GF-D8 (cell line): ENCODE data around the gene IGIP.
"Not testable (repeated sequence)": the region's sequence is repeated elsewhere in the genome, so short reads cannot be mapped to it uniquely, and the experiment has no call there.

Experiments
- DNase-seq: peaks from one replicate; lab custom pipeline; 2025; lab: John Stamatoyannopoulos, UW

IGIP gene

DNA sequence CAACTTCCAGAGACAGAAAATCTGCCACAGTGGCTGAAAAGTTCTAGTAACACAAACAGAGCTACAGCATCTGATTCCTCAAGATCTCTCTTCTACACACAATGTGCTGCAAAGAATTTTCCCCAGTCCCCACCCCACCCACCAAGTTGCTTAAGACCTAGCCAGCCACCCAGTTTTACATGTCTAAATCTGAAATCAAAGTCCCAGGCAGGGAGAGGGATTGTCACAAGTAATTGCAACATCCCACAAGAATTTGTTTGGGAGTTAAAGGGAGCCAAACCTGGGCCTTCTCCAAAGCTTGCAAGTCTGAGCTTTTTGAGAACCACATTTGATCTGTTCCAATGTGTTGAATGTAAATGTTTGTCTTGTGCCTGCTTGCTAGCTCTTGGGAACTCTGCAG is 15.5 kb downstream of the IGIP start:
- DNase-seq, result no peak

DNA sequence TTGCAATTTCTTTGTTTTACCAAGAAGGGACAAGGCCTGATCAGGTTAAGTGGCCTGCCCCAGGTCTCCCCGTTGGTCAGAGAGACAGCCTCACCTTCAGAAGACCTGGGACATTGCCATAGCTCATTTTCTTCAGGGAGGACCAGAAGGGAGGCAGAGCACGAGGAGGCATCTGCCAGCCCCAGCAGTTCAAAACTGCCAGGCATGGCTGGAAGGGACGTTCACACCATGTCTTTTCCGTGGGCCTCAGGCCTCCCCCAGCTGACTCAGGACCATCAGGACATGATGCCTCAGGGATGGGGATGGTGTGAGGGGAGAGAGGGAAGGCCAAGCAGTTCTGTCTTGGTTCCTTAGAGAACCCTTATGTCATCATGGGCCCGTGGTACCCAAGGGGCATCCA is 16.5 kb downstream of the IGIP start:
- DNase-seq, result no peak

DNA sequence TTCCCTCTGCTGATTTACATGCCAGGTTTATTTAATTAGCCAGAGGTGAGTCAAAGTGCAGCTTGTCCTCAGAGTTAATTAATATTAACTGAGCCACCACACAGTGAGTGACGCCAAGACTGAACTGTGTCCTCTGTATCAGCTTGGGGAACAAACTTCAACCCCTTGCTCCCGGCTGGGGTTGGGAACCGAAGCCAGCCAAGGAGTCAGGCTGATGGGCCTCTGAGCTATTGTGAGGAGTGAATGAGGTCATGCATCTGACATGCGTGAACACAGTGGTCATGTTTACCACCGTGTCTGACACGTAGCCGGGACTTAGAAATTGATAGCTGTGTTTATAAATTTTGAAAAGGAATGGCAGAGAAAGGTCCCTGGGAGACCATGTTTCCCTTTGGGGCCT is 17.1 kb downstream of the IGIP start:
- no peak for DNase-seq

DNA sequence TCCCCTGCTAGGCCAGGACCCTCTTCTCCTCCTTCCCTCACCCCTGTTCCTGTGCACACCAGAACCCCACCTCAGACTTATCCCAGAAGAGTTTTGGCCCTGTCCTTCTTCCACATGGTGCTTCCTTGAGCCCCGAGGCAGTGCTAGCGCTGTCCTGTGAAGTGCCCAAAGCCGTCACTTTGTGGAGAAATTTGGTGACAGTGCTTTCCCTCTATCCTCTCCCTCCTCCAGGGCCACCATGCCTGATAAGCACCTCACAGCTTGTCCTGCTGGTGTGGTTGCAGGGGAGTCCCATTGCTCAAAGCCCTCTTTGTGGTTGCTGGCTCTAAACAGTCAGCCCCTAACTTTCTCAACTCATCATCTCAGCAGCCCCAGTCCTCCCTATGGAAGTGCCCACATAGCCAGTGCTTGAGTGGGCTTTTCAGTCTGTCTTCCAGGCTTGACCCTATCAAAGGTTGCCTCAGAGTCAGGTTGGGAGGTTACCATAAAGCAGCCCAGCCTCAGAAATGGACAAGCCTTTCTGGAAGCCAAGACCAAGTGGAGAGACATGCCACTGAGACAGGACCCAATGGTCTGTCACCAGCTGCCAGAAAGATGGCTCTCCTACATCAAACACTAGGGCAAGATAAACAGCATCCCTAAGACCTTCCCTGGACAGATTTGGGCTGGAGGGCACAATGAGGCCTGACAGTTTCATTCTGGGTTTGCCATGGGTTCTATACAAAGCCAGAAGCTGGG is 18.0 kb downstream of the IGIP start:
- no peak for DNase-seq

DNA sequence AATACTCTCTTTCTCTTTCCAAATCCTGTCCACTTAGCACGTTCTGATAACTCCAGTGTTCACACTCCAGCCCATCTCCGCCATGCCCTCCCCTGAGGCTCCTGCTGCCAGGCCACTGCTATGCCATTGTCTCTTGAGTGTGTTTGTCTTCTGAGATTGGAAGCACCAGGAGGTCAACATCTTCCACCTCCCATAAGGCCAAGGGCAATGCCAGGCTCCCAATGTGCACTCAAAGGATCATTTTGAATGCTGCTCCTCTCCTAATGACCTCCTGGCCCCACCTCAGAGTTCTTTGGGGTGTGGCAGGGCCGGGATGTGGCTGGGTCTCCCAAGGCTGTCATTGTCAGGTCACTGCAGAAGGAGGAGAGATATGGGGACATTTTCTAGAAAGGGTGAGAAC is 19.5 kb downstream of the IGIP start:
- no peak for DNase-seq

DNA sequence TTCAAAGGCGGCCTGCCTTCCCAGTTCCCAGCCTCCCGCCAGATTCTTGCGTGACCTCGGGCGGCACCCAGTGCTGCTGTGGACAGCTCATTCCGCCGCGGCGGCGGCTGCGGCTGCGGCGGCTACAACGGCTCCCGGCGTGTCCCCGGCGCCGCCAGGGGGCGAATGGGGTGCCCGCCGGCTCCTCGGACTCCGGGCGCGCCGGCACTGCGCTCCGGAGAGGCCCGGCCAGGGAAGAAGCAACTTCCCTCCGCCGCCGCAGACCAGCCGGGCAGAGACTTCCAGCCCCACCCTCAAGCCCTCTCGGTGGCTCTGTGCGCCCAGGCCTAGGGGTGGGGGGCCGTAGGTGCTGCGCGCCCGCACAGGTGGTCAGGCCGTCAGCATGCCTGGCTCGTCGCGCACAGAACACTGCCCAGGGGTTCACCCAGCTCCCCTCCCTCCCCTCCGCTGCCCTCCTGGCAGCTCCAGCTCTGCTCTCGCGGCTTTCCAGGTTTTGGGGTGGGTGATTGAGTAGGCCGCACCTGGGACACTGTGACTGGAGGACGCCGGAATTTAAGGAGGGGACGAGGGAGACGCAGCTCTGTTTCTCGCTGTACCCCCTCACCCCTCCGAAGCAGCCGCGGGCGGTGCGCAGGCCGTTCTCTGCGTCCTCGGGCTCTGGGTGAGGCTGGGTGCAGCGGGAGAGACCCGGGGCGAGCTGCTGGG is 20.2 kb downstream of the IGIP start:
- DNase-seq, result no peak

DNA sequence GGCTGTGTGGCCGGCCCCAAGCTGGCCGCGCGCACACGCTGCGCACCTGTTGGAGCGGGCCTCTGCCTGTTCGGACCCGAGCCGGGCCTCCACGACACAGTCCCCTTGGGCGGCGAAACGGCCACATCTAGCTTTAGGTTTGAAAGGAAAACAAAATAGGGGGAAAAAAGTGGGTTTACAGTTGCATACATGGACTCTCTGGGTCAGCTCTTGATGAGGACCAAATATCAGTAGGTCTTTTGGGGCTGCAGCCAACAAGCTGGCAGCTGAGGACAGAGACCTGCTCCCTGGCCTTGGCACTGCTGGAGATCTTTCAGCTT is 20.7 kb downstream of the IGIP start:
- DNase-seq, result no peak

DNA sequence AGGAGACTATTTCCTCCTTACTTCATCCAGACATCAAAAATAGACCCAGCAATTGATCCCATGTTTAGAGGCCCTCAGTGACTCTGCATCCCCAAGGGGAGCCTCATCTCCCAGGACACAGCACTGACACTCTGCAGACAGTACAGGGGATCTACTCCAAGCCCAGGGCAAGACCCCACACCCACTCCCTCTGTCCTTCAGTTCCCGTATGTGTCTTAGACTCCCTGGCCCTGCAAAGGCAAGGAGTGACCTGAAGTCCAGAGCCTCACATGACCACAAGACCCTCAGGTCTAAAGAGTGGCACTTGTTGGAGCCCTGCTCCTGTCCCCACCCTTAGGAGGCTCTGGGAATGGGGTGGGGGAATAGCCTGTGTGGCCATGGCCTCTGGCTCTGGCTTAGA is 21.7 kb downstream of the IGIP start:
- no peak for DNase-seq

DNA sequence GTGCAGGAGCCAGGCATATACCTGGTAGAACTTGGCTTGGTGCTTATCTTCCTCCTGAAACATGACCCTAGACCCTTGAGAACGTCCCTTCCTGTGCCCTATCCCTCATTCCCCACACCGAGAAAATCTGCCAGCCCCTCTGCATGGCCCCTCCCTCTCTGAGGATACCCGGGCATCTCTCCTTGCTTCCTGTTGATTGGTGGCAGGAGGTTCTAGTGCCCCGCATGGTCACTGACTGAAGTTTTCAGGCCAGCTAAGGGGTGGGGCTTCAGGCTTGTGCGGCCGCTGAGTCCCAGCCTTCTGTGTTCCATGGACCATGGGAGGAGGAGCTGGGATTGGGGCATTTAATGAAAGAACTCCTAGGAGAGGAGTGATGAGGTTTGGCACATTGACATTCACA is 22.8 kb downstream of the IGIP start:
- no peak for DNase-seq

DNA sequence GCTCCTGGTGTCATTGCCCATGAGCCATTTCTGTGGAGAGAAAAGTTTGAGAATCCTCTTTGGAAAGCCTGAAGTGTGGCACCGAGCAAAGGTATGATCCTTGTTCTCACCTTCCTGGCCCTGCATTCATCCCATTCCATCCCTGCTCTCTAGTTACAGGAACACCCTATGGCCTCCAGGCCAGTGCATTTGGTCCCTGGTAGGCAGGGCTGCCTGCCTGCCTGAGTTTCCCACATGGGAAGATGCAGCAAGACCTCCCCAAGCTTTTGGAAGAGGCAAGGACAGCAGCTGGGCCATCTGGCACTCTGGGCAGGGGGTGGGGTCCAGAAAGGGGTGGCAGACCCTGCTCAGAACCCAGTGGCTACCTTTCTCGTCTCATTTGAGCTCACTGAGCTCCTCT is 24.5 kb downstream of the IGIP start:
- no peak for DNase-seq

DNA sequence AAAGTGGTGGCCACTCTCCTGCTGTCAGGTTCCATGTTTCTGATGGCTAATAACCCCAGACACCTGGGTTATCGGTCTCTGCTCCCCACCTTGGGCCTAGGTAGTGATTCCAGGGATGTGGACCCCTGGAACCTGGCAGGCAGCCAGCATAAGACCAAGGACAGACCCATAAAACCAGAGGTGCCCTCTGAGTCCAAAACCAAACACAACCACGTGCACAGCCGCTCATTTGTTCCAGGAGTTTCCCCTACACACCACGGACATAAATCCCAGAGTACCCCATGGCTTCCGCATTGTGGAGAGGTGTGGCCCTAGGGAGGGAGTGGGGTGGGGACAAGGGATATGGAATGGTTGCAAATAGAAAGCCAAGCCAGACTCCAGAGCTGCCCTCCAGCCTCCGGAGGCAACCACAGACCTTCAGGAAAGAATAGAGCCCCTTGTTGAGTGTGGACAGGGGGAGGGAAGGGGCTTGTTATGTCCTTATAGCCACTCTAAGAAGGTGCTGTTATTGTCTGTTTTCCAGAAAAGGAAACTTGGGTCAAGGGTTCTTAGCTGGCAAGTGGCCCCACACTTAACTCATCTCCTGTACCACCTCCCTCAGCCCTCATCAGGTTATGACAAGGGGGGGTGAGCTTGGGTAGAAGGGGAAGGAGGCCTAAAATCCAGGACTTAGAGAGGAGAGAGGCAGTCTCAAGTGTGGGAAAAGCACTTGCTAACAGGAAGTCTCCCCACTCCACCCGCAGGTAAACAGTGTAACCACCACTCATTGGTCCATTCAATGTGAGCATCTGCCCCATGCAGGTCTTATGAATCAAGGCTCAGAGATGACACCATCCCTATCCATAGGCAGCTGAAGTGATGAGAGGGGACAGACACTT is 25.6 kb downstream of the IGIP start:
- no peak for DNase-seq

DNA sequence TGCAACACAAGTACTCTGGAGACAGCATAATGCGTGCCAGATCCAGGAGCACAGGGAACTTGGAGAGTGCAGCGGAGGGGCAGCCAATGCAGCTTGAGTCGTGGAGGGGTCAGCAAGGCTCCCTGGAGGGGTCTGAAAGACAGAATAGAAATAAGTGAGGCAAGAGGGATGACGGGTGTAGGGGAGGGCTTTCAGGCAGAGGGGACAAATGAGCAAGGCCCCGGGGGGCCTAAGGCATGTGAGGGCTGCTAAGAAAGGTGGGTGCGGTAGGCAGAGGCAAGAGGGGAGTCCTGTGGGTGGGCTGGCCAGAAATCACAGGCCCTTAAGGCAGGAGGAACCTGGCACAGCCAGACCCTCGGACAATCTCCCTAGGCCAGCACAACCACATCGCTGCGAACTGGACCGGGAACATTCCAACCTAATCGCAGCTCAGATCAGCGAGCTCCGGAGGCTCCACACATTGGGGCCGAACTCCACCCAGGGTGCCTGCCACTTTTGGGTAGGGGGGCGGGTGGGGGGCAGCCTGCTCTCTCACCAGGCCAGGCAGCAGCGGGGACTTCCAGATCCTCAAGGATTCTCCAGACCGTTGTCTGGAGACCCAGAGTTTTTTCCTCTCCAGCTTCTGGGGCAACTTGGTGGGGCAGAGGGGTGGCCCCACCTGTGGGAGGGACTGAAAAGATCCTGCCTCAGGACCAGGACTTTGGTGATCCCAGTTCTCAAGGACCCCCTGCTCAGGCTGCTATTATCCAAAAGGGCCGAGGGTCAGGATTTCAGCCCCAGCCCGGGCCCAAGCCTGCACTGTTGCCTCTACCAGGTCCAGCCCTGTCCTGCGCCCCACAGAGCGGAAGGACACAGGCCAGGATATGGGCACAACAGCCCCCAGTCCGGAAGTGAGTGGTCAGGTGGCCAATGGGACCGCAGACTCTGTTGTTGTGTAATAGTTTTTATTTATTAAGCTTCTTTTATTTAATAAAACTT is 26.6 kb downstream of the IGIP start:
- DNase-seq, result no peak

DNA sequence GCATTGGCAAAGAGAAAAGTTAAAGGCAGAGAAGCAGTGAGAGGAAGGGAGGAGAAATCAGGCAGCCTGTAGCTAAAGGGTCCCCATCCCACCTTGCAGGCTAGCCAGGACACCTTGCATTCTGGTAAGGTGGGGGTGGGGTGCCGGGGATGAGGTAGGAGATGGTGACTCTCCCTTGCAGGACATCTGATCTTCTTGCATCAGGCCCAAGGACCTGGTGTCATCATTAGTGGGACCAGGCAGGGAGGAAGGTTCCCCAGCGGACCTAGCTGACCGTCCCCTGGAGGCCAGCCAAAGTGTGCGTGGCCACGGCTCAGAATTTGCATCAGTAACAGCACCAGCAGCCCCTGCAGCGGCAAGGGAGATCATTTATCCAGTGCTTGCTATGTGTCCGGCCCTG is 27.5 kb downstream of the IGIP start:
- no peak for DNase-seq

DNA sequence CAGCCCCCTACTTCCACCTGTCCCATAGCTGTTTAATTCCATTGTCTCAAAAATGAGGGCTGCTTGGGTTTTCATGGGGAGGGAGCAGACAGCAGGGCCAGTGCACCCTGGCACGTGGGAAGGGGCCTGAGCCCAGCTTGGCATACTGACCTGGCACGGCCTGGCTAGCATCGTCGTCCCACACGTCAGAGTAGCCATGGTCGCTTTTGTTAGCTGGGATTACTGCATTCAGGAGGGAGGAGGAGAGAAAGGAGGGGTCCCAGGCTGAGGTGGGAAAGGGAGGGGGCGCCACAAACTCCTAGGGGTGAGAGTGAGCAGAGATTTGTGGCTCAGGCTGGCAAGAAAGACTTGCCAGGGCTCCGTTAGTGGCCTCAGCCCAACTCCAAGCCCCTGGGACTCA is 28.2 kb downstream of the IGIP start:
- DNase-seq, result no peak

DNA sequence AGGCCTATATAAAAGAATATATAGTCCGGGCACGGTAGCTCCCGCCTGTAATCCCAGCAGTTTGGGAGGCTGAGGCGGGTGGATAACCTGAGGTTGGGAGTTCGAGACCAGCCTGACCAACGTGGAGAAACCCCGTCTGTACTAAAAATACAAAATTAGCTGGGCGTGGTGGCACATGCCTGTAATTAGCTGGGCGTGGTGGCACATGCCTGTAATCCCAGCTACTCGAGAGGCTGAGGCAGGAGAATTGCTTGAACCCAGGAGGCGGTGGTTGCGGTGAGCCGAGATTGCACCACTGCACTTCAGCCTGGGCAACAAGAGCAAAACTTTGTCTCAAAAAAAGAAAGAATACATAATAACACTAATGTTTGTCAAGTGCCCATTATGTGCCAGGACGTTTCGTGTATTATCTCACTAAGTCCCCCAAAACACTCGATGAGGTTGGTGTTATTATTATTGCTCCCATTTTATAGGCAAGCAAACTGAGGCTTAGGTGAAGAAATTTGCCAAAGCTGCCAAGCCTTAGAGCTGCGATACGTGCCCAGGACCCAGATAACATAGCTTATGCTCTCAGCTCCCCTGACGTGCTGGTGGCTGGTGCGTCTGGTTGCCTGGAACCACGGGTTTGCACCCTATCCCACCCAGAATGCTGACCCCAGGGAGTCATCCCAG is 29.1 kb downstream of the IGIP start:
- not testable (repeated sequence) for DNase-seq

DNA sequence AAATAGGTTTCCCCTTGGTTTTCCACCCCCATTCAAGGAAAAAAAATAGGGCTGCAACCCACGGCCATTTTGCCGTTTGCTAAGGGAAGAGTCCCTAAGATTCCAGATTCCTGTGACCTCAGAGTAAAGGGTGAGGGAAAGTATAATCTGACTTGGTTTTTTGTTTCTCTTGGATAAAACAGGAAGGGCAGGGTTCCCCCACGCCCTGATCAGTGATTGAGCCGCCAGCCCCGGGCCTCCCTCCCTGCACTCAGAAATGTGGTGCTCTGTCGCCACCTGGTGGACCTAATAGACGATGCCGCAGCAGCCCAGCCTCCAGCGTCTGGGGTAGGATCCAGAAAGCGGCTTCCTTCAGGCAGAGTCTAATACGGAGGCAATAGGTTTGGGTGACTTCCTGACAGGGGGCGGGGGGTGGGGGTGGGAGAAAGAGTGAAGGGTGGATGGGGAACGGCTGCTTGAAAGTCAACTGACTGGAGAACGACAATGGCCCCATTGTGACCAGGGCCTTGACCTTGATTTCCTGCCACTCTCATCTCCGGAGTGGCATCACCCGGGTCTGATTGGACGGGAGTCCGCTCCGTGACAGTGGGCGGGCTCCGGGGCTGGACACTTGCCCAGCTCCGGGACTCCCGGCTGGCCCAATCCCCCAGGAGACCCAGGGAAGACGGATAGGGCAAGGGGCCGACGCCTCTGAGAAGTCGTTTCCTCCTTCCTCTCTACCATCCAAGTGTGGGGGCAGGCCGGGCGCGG is 31.5 kb downstream of the IGIP start:
- no peak for DNase-seq

DNA sequence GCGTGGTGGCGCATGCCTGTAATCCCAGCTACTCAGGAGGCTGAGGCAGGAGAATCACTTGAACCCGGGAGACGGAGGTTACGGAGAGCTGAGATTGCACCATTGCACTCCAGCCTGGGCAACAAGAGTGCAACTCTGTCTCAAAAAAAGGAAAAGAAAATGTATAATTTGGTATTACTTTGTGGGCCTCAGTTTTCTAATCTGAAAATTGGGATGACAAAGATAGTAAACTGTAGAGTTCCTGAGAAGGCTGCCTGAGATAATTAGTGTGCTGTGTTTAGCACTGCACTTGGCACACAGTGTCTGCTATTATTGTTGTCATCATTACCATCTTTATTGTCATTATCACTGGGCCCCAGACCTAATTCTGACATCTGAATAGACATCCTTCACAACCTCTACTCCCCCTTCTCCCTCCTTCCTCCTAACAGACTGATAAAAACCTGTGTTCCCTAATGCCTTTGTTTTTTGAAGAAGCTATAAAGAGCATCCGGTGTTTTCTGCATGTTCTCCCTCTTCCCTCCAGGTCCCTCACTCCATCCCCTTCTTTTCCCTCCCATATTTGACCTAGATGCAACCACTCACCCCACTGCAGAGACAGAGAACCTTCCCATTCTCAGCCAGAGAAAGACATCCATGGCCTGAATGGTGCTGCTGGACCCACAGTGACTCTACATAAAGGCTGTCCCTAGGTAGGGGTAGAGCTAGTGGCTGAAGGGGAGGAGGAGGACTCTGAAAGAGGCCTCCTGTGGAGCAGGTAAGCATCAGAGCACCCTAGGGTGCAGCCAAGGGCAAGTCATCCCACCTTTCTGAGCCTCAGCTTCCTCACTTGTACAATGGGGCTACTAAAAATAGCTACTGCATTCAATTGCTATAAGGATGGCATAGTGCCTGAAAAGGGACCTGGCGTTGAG is 33.5 kb downstream of the IGIP start:
- DNase-seq, result no peak

DNA sequence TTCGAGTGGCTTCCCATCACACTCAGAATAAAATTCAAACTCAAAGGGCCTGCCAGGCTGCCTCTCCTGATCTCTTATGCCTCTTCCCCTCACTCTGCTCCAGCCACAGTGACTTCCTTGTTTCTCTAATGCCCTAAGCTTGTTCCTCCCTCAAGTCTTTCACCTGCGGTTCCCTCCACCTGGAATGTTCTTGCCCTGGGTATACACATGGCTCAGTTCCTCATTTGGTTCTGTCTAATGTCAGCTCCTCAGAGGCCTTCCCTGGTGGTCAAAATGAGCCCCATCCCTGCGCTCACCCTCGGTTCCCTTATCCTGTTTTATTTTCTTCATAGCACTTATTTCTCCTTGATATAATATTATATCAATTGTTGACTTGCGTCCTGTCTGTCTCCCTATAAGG is 36.5 kb downstream of the IGIP start:
- no peak for DNase-seq

DNA sequence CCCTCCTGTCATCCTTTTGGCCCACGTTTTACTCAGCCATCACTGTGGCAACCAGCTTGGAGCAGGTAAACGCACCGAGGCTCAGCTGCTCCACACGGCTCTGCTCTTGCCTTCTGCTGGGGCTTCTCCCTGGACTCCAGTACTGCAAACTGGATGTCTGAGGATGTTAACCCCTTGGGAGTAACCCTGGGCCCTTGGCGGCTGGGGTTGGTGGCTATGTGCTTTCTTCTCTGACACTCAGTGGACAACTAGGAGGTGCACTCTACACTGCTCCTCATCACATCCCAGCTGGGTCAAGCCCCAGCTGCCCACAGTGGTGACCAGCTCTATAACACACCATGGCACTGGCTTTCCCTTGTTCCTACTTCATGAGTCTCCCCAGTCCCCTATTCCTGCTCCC is 37.0 kb downstream of the IGIP start:
- DNase-seq, result no peak
